Osteocyte (in vitro differentiated cells): ENCODE data around the gene TNFRSF8. TPM values are rescaled to one million over a fixed set of nuclear protein-coding genes. Genes with fewer than 3 reads are reported as not detected.

ENCODE experiments used
- DNase-seq: peaks from one replicate; pipeline ENCODE4 v3.0.0; 2021; ENCODE audit warnings: mixed read lengths; ENCODE audit not compliant: unreplicated experiment; ENCODE audit errors: extremely low spot score
- H3K27ac Mint-ChIP-seq: one replicate; pipeline ENCODE4 v1.8.0; 2021; ENCODE audit warnings: mild to moderate bottlenecking, mixed read lengths; ENCODE audit not compliant: unreplicated experiment
- H3K27me3 Mint-ChIP-seq: one replicate; pipeline ENCODE4 v1.8.0; 2021; ENCODE audit warnings: mixed read lengths; ENCODE audit not compliant: unreplicated experiment
- H3K36me3 Mint-ChIP-seq: one replicate; pipeline ENCODE4 v1.8.0; 2021; ENCODE audit warnings: mixed read lengths; ENCODE audit not compliant: unreplicated experiment
- H3K4me1 Mint-ChIP-seq: one replicate; pipeline ENCODE4 v1.8.0; 2021; ENCODE audit warnings: mixed read lengths; ENCODE audit not compliant: unreplicated experiment
- H3K4me3 Mint-ChIP-seq: one replicate; pipeline ENCODE4 v1.8.0; 2021; ENCODE audit warnings: mild to moderate bottlenecking, moderate library complexity, mixed read lengths; ENCODE audit not compliant: unreplicated experiment
- H3K9me3 Mint-ChIP-seq: one replicate; pipeline ENCODE4 v1.8.0; 2021; ENCODE audit warnings: mixed read lengths; ENCODE audit not compliant: unreplicated experiment
- CTCF ChIP-seq: fragments of 200-600 bp; sonication (generic); IDR thresholded peaks from 2 replicates; pipeline ENCODE4 v1.5.0; 2021; ENCODE audit warnings: antibody characterized with exemption, mild to moderate bottlenecking, moderate library complexity
- total RNA-seq: library from RNA; stranded (reverse); gene quantifications from 2 replicates; pipeline ENCODE4 v1.2.1, GENCODE V29; 2021

Gene TNFRSF8
- total RNA-seq, 1 donor from 2014 or later: not detected

GRCh38 chr1:12047120-12047876, 15.8 kb upstream of the TNFRSF8 start:
- Mint-ChIP-seq H3K36me3 (no peaks in the 10 kb centered on the region), H3K27ac (no peak overlapping the region), H3K9me3 (no peaks in the 10 kb centered on the region), H3K4me3 (no peak overlapping the region), H3K27me3 (peaks cover 13% of the 10 kb centered on the region), H3K4me1 (peaks cover 11% of the 10 kb centered on the region)
- no peak for TF ChIP-seq CTCF
- no peak for DNase-seq

- H3K4me1 Mint-ChIP-seq: peaks cover 15% of the 10 kb centered on the region
- H3K27ac Mint-ChIP-seq: no peak overlapping the region
- TF ChIP-seq CTCF: no peak
- no peak for DNase-seq
- no peaks in the 10 kb centered on the region for H3K36me3 Mint-ChIP-seq
- peaks cover 13% of the 10 kb centered on the region for H3K27me3 Mint-ChIP-seq
- H3K9me3 Mint-ChIP-seq: no peaks in the 10 kb centered on the region
- no peak overlapping the region for H3K4me3 Mint-ChIP-seq
Measured at GRCh38 chr1:12048372-12048771, 14.7 kb upstream of the TNFRSF8 start.

GRCh38 chr1:12049616-12050015, 13.5 kb upstream of the TNFRSF8 start:
- H3K36me3 Mint-ChIP-seq: no peaks in the 10 kb centered on the region
- H3K27ac Mint-ChIP-seq: no peak overlapping the region
- peaks cover 13% of the 10 kb centered on the region for H3K27me3 Mint-ChIP-seq

GRCh38 chr1:12051361-12051760, 11.7 kb upstream of the TNFRSF8 start:
- H3K9me3 Mint-ChIP-seq: no peaks in the 10 kb centered on the region
- no peak for TF ChIP-seq CTCF
- H3K36me3 Mint-ChIP-seq: no peaks in the 10 kb centered on the region
- no peak for DNase-seq
- H3K27ac Mint-ChIP-seq: no peak overlapping the region
- H3K4me1 Mint-ChIP-seq: peaks cover 11% of the 10 kb centered on the region
- H3K4me3 Mint-ChIP-seq: no peak overlapping the region
- H3K27me3 Mint-ChIP-seq: peaks cover 7% of the 10 kb centered on the region

More at GRCh38 chr1:12049616-12050015, 13.5 kb upstream of the TNFRSF8 start:
- H3K4me3 Mint-ChIP-seq: no peak overlapping the region
- TF ChIP-seq CTCF: peak; percentile 7
- no peak for DNase-seq
- H3K9me3 Mint-ChIP-seq: no peaks in the 10 kb centered on the region
- H3K4me1 Mint-ChIP-seq: peaks cover 11% of the 10 kb centered on the region

- DNase-seq: no peak
- H3K9me3 Mint-ChIP-seq: no peaks in the 10 kb centered on the region
- no peaks in the 10 kb centered on the region for H3K36me3 Mint-ChIP-seq
- TF ChIP-seq CTCF: no peak
- no peak overlapping the region for H3K4me3 Mint-ChIP-seq
- peaks cover 7% of the 10 kb centered on the region for H3K27me3 Mint-ChIP-seq
- no peak overlapping the region for H3K27ac Mint-ChIP-seq
- peaks cover 11% of the 10 kb centered on the region for H3K4me1 Mint-ChIP-seq
Measured at GRCh38 chr1:12052008-12052573, 11.0 kb upstream of the TNFRSF8 start.
